GM19397 (cell line): Measurements from ENCODE around the gene BPIFA3.
"Not testable (repeated sequence)": the region's sequence is repeated elsewhere in the genome, so short reads cannot be mapped to it uniquely, and the experiment has no call there.

ENCODE experiments used
- ATAC-seq: cut with Tn5 transposase; IDR thresholded peaks from one replicate; pipeline ENCODE4 v1.9.1; 2021; ENCODE audit warnings: mild to moderate bottlenecking, moderate library complexity; ENCODE audit not compliant: unreplicated experiment

BPIFA3 gene

DNA sequence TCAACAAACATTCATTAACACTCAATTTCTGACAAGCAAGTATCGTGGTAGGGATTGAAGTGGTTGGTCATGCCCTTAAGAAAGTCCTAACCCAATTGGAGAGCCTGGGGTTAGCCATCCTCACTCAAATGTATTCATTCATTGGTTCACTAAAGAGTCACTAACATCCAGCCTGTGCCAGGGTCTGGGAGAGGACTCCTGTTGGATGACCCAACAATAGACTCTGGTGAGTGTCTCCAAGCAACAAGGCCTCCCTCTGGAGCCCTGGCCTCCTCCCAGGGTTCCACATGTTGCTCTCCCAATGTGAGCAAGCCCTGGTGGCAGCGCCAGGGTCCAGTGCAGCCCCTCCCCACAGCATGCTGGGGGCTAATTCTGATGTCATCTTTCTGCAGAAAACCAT is at the start of gene BPIFA3:
TSS of gene BPIFA3 (plus strand) at position 301 of the 400 bp plus-strand sequence. CDS start 185 bp downstream, outside the sequence.
- ATAC-seq, result no peak

DNA sequence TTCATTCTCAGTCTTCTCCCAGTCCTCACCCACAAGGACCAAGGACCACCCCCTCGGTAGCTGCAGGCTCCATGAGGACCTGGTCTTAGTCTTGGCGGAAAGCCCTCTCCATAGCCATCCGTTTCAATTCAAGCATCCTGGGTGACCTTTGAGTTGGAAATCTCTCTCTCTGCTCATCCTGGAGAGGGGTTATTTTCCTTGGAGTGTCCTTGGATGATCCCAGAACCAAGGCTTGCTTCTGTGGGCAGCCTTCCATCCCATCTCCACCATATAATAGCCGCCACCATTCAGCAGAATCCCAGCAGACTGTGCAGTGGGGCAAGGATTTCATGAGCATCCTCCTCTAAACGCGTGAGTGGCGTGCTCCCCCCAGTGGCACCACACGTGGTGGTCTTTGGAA is 49.3 kb upstream of the BPIFA3 start, which contains the start of gene BPIFA2:
TSS of gene BPIFA2 (plus strand) at position 301 of the 400 bp plus-strand sequence. CDS start 987 bp downstream, outside the sequence.
- ATAC-seq, result no peak

DNA sequence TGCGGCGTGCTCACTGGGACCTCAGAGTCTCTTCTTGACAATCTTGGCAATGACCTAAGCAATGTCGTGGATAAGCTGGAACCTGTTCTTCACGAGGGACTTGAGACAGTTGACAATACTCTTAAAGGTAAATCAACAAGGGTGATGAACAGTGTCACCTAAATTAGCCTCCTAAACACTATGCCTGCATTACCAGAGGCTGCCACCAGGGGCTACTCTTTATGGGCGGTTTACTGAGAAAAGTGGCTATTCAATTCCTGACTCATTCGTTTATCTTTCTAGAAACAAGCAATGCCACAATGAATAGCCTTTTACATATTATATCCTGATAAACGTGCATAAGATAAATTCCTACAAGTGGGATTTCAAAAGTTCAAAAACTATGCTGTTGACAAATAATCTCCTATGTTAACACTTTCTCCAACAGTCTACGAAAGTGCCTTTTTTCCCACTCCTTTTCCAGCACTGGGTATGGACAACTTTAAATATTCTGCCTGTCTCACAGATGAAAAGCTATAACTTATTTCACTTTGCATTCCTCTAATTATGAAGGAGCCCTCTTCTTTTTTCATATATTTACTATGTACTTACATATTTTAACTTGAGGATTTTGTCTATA is 47.9 kb upstream of the BPIFA3 start:
- ATAC-seq, result no peak

DNA sequence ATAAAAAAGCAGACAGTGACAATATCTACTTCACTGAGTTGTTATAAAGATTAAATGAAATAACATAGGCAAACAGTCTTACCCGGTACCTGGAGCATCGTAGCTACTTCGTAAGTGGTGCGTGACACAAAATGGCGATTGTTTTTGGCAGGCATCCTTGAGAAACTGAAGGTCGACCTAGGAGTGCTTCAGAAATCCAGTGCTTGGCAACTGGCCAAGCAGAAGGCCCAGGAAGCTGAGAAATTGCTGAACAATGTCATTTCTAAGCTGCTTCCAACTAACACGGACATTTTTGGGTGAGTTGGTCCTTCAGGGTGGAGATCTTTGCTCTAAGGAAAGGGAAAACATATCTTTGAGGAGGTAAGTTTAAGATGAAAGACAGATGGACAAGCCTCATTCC is 44.4 kb upstream of the BPIFA3 start:
- no peak for ATAC-seq

DNA sequence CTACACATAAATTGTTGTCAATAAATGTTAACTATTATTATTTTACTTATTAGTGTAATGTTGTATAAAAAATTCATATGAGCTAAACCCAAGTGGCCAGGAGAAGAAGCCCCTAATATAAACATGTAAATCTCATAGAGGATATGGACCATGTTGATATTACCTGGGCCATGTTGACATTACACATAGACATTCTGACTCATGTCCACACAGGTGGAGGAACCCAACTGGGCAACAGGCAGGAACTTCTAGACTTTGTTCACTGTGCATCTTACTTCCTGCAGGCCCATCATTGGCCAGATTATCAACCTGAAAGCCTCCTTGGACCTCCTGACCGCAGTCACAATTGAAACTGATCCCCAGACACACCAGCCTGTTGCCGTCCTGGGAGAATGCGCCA is 42.0 kb upstream of the BPIFA3 start:
- ATAC-seq, result no peak

DNA sequence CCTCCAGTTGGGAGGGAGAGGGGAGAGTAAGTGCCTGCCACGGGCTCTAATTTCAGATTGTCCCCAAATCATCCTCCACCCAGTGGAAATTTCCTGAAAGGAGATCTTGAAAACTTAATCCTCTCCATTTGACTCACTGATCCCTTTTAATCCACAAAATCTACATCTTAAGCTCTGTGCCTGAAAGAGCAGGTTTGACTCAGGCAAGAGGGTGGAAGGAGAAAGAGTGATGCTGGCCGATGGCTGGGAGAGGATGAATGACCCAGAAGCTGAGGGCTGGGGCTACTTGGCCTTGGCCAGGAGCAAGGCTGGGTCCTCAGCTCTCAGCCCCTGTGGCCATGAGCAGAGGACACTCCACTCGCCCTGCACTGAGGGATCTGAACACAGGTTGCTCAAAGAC is 41.1 kb upstream of the BPIFA3 start:
- no peak for ATAC-seq

DNA sequence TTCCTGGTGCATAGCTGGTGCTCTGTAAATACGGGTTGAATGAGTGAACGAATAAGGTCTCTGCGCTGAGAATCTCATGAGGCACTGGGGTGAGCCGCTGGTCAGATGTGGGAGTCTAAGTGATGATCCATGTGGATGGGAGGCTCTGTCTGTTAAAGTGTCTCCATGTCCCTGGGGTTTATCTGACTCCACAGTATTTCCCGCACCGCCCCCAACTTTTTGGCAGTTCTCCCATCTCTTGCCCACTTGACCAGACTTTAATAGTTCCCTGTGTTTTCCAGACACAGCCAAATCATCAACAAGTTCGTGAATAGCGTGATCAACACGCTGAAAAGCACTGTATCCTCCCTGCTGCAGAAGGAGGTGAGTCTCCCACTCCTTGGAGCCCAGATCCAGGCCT is 39.3 kb upstream of the BPIFA3 start:
- no peak for ATAC-seq

DNA sequence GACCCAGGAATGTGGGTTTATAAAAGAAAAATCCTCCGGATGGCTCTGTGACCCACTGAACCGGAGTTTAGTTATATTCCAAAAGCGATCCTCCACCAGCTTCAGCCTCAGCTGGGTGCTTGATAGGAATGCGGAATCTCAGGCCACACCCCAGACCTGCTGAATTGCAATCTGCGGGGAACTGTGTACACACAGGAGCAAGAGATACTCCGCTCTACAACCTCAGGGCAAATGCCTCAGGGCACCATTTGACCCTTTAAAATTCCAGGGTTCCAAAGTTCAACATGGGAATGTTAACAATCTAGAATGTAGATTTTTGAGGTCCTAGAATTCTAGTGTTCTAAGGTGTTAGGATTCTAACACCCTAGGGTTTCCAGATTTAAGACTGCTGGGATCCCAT is 38.4 kb upstream of the BPIFA3 start:
- no peak for ATAC-seq

DNA sequence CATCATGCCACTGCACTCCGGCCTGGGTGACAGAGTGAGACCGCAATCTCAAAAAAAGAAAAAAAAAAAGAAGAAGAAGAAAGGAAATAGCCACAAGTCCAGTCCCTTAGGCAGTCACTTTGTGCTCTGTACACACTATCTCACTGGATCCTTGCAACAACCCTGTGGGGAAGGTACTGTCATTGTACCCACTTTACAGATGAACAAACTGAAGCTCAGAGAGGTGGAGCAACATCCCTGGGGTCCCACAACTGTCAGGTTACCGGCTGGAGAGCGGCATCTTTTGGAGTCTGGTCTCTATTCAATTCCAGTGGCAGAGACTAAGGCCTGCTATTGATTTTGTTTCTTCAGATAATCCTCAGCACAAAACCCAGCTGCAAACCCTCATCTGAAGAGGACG is 37.0 kb upstream of the BPIFA3 start:
- no peak for ATAC-seq

DNA sequence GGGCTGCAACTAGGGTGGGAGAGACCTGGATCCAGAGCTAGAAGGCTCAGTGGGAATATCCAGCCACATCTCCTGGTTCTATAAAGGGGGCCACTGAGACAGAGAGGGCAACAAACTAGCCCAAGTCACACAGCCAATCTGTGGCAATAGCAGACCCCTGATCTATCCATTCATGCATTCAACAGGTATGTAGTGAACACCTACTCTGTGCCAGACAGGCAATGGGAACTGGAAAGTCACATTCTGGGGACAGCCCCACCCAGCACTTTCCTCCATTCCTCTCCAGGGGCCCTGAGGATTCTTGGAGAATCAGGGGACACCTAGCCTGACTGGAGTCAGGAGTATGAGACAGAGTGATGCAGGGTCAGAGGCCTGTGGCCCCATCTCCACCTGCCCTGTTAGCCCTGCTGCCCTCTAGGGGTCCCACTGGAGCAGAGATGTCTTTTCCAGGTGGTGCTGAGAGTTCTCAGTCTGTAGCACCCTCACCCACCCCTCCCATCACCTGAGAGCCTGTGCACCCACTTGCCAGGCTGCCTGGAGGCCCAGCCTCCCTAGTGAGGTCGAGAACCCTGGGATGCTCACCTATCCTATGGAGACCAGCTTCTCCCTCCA is 35.6 kb upstream of the BPIFA3 start:
- ATAC-seq, result no peak

DNA sequence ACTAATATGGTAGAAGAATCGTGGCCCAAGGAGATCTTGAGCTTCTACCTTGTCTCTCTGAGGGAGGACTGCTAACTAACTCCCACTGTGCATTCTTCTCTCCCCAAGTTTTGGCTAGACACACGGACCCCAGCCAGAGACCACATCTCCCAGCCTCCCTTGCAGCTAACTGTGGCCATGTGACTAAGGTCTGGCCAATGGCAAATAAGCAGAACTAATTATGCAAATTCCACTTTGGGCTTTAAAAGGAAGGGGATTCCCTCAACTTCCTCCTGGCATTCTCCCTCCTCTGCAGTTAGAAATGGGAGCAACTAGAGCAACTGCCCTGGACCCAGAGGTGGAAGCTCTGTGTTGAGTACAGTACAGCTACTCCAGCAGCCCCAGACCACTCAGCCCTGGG is 33.8 kb upstream of the BPIFA3 start:
- no peak for ATAC-seq

DNA sequence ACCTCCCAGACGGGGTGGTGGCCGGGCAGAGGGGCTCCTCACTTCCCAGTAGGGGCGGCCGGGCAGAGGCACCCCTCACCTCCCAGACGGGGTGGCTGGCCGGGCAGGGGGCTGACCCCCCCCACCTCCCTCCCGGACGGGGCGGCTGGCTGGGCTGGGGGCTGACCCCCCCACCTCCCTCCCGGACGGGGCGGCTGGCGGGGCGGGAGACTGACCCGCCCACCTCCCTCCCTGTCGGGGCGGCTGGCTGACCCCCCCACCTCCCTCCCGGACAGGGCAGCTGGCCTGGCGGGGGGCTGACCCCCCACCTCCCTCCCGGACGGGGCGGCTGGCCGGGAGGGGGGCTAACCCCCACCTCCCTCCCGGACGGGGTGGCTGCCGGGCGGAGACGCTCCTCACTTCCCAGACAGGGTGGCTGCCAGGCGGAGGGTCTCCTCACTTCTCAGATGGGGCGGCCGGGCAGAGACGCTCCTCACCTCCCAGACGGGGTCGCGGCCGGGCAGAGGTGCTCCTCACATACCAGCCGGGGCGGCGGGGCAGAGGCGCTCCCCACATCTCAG is 32.0 kb upstream of the BPIFA3 start:
- ATAC-seq, result not testable (repeated sequence)

DNA sequence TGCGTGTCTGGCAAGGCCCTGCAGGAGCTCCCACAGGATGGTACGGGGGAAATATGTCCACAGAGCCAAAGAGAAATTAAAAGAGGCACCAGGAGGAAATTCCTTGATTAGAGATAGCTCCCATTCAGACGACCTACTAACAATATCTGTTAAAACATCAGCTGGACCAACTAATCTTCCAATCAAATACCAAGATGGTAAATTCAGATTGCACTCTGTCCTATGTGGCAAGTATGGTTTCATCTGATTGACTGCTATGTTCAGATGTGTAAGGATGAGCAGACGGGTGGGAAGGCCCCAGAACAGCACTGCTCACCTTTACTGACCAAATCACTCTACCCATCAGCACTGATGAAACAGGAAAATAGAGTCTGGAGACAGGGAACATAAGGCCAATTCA is 29.7 kb upstream of the BPIFA3 start:
- no peak for ATAC-seq

DNA sequence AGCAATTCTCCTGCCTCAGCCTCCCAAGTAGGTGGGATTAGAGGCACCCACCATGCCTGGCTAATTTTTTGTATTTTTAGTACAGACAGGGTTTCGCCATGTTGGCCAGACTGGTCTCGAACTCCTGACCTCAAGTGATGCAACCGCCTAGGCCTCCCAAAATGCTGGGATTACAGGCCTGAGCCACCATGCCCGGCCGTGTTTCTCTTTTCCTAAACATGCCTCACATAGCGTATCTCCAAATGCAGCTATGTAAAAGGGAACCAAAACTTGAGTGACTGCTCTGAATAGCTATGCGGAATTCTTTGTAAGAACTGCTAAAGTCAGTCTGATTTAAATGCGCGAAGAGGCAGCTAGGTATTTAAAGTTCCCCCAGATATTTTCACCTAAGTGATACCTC is 28.7 kb upstream of the BPIFA3 start:
- no peak for ATAC-seq

DNA sequence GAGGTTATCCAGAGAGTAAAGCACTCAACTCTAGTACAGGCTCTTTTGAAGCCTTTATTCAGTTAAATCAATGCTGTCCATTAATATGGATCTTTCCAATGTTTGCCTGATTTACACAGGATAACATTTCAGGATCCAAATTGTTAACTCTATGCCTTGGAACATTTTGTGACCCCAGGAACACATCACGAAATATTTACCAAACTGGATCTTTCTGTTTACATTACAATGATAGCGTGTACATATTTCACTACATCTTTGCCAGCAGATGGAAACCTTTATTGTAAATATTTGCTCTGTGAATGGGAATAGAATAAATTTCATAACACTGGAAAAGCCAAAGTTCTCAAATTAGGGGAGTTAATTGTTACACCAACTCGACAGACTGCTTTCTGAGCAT is 25.7 kb upstream of the BPIFA3 start:
- ATAC-seq, result no peak

DNA sequence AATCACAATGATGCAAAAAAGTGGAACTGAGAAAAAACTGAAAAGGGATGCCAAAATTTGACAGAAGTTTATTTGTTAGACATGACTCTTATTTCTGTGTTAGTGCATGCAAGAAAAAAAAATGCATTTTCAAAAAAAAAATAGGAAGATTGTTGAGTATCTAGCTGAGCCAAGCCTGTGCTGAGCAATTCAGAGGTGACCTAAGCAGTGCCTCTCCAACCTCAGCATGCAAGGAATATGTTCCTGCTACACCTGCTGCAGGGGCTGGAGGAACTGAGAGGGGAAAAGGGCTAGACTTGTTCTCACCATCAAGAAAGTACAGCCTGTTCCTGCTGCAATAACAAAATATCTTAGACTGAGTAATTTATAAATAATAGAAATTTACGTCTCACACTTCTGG is 25.2 kb upstream of the BPIFA3 start:
- ATAC-seq, result no peak

DNA sequence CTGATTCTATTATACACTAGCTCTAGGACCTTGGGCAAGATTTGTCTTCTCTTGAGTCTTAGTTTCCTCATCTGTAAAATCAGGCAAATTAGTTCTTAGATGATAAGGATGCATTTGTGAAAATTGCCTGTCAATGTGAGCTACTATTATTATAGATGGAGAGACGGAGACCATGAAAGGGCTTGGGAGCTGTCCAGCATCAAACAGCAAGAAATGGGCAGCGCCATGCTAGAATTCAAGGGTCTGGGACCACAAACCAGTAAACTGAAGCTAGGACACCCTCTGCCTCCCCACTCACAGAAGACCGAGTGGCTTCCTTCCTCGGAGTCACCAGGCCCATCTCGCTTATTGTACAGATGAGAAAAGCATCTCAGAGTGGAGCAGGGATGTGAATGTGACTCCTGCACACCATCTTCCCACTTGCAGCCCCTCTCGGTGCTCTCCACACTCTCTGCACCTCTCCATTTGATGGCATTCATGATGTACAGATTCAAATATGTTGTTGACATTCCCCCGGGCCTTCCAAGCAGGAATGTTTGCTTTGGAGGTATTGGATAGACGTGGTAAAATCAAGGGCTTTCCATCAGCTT is 24.1 kb upstream of the BPIFA3 start:
- no peak for ATAC-seq

DNA sequence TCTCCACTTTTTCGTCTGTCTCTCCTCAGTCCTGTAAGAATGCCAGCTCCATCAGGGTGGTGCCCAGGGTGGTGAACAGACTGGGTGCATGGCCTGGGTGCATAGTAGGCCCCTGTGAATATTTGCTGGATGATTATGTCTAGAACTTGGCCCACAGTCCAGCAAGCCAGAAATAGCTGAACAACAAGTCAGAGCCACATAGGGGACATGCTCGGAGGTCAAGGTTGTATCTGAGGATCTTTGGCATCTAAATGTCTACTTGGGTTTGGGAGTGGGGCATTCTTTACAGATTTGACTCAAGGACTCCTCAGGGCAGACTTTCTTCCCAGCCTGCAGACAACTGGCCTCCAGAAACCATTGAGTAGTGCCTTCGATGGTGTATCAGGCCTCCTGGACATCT is 18.1 kb upstream of the BPIFA3 start:
- ATAC-seq, result no peak

DNA sequence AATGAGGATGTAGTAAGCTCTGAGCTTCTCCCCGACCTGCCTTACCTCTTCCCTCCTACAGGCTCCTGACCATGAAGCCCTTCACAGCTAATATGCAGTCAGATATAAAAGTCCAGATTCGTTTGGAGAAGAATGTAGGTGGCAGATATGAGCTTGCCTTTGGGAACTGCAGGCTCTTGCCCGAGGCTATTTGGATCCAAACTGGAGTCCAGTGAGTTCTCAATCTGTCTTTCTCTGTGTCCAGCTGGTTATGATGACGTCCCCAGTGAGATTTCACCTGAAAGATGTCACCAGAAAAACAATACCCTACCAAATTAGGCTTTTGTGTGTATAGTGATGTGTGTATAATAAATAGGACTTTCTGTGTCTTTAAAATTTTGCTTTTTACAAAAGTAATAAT is 14.7 kb upstream of the BPIFA3 start:
- no peak for ATAC-seq

DNA sequence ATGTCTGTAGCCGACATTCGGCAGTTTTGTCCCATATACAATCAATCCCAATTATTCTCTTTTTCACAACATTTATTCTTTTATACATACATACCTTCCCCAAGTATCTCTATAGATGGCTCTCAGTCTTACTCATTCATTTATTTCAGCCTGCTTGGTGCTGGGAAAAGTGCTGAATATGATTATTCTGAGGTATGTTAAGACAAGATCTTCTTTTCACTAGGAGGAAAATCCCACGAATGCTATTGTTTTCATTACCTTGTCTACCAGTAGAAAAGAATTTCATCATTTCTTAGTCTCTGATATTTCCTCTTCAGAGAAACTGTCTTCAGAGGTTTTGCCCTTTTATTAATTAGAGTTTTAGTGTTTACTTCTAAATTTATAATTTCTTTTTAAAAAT is 13.7 kb upstream of the BPIFA3 start:
- no peak for ATAC-seq

DNA sequence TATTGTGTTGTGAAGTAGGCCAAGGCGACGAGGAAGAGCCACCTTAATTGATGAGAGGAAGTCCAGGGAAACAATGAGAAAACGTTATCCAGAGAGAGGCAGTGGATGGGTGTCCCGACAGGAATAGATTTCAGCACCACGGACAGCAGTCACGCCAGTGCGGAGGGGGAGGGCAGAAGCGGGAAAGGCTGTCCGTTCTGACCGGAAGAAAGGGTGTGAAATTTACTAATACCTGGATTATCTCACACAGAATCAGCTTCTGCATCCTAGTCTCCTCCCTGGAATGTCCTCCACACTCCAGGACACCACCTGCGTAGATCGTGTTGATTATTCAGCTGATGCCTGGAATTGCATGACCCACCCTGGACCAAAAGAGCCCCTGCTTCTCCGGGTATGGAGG is 7.4 kb upstream of the BPIFA3 start:
- ATAC-seq, result no peak

DNA sequence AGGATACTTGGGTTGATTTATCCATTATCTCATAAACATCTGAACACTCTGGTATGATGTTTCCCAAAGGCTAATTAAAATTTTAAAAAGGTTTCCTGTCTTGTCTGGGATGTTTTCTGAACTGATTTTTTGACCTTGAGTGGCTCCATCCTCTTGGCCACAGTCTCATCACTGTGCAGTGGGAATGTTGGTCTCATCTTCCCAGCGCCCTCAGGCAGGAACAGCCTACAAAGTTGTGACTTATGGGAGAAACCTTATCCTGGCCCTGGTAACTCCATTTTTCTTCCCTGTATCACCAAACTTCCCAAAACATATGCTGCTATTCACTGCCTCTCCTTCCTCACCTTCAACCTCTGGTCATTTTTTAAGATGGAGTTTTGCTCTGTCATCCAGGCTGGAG is 6.8 kb upstream of the BPIFA3 start:
- no peak for ATAC-seq
